Activated CD8-positive, alpha-beta memory T cell treated with anti-CD3 and anti-CD28 coated beads for 4 hours (primary cell): ENCODE results near the gene ADAMTS4.

Experiments
- DNase-seq, 2 donors: peaks; one replicate each; pipeline ENCODE4 v3.0.0-alpha.2; 2020; ENCODE audit warnings: low read depth in 2 of 2

Gene ADAMTS4

GRCh38 chr1:161219078-161219892 is 20.4 kb upstream of the ADAMTS4 start:
- DNase-seq, result no peak

- DNase-seq, result no peak
Observed at GRCh38 chr1:161218301-161219077, 19.6 kb upstream of the ADAMTS4 start.

- no peak for DNase-seq
Observed at GRCh38 chr1:161217831-161218230, 19.0 kb upstream of the ADAMTS4 start.

GRCh38 chr1:161216945-161217712 is 18.3 kb upstream of the ADAMTS4 start:
- DNase-seq, result no peak

GRCh38 chr1:161215076-161215475 is 16.2 kb upstream of the ADAMTS4 start, which contains the start of gene FCER1G:
Gene FCER1G (plus strand): TSS chr1:161215295. CDS start chr1:161215322, 27 bp downstream.
- DNase-seq, result no peak

- no peak for DNase-seq
Observed at GRCh38 chr1:161214369-161214768, 15.5 kb upstream of the ADAMTS4 start.

GRCh38 chr1:161209790-161210409 is 11.0 kb upstream of the ADAMTS4 start:
- DNase-seq, result peak; percentile 45 to 48

- no peak for DNase-seq
Observed at GRCh38 chr1:161207173-161207572, 8.3 kb upstream of the ADAMTS4 start.

GRCh38 chr1:161206411-161207140 is 7.7 kb upstream of the ADAMTS4 start:
- DNase-seq, result no peak

- peak; percentile 90 to 96 for DNase-seq
Observed at GRCh38 chr1:161201836-161202712, 3.2 kb upstream of the ADAMTS4 start, which contains the start of gene NDUFS2. Gene NDUFS2 (plus strand): TSS chr1:161202367. CDS start chr1:161202386, 19 bp downstream.

- no peak for DNase-seq
Observed at GRCh38 chr1:161200992-161201835, 2.4 kb upstream of the ADAMTS4 start.

GRCh38 chr1:161200421-161200991 is 1.7 kb upstream of the ADAMTS4 start:
- no peak for DNase-seq

GRCh38 chr1:161199506-161200139 is 769 bp upstream of the ADAMTS4 start:
- DNase-seq, result no peak

GRCh38 chr1:161198194-161198896 is 509 bp downstream of the ADAMTS4 start:
- no peak for DNase-seq

- DNase-seq, result no peak
Observed at GRCh38 chr1:161197560-161198193, 1.2 kb downstream of the ADAMTS4 start.

- no peak for DNase-seq
Observed at GRCh38 chr1:161196521-161197451, 2.1 kb downstream of the ADAMTS4 start.
